ENCODE results near the gene SORCS2. TPM values are rescaled to one million over a fixed set of nuclear protein-coding genes. Genes with fewer than 3 reads are reported as not detected.

SORCS2 gene
- total and polyA plus RNA-seq, 2 of the 8 experiments (the other 6 are each of a cell fraction or from before 2014, with no cell fraction given), result 0.36 to 1.8 TPM

GRCh38 chr4:7638489-7638888 lies 446.2 kb downstream of the SORCS2 start:
- Histone ChIP-seq H2BK5ac (ENCODE audit: low read depth, low read length) (no peak overlapping the region), H3K23me2 (ENCODE audit: low read depth, low read length) (peaks cover 16% of the 10 kb centered on the region), H2BK12ac (ENCODE audit: low read depth, low read length) (no peak overlapping the region), H3K4me2 (ENCODE audit: insufficient read depth in 1 of 2, low read depth in 2 of 2, low read length in 2 of 2) (no peak overlapping the region), H3K79me1 (ENCODE audit: low read depth, low read length) (no peaks in the 10 kb centered on the region), H3K9ac (replicated peaks in 1 of 4; ENCODE audit: extremely low read depth in 1 of 4, low read depth in 3 of 4, low read length in 3 of 4) (no peak overlapping the region), H3K56ac (replicated peaks; ENCODE audit: insufficient read length, low read depth, low read length) (no peak overlapping the region), H4K5ac (ENCODE audit: insufficient read length, low read depth, low read length) (no peak overlapping the region), H2BK15ac (ENCODE audit: low read length) (no peak overlapping the region), H3K4me3 (ENCODE audit: extremely low read depth in 1 of 4, insufficient read depth in 2 of 4, low read depth in 3 of 4, low read length in 4 of 4) (no peak overlapping the region), H3K4me1 (replicated peaks in 1 of 4; ENCODE audit: control insufficient read depth in 3 of 4, insufficient read depth in 4 of 4, low read length in 3 of 4) (no peaks in the 10 kb centered on the region), H4K8ac (ENCODE audit: extremely low read depth, insufficient read depth, low read length) (no peak overlapping the region), H4K20me1 (replicated peaks in 1 of 2; ENCODE audit: control insufficient read depth in 1 of 2, insufficient read depth in 2 of 2, low read length in 2 of 2) (peaks cover 0 to 9% of the 10 kb centered on the region in 2 experiments), H3K14ac (ENCODE audit: insufficient read length) (no peak overlapping the region), H3K36me3 (ENCODE audit: control insufficient read depth in 2 of 4, insufficient read depth in 4 of 4, low read length in 3 of 4) (no peaks in the 10 kb centered on the region; a peak in 1 of 8 replicates), H3K27ac (ENCODE audit: low read depth, low read length) (no peak overlapping the region), H4K91ac (replicated peaks; ENCODE audit: insufficient read length, low read length) (no peak overlapping the region), H3K79me2 (ENCODE audit: control insufficient read depth in 1 of 2, insufficient read depth in 2 of 2, low read length in 2 of 2) (no peaks in the 10 kb centered on the region), H3K4ac (replicated peaks; ENCODE audit: insufficient read length, low read depth, low read length) (no peak overlapping the region), H2AFZ (ENCODE audit: low read length) (no peak overlapping the region), H3K23ac (ENCODE audit: insufficient read length) (no peak overlapping the region), H2BK120ac (replicated peaks; ENCODE audit: low read depth, low read length) (no peak overlapping the region), H3K9me3 (ENCODE audit: insufficient read depth in 2 of 2, low read depth in 1 of 2, low read length in 1 of 2) (0 out of 4 replicates have a peak, but pooled peaks cover 0 to 5% of the 10 kb centered on the region in 2 experiments), H2AK5ac (ENCODE audit: low read depth, low read length) (no peak overlapping the region), H2BK20ac (ENCODE audit: low read length) (no peak overlapping the region), H3K18ac (ENCODE audit: extremely low read depth, low read length) (no peak overlapping the region), H3K27me3 (replicated peaks in 1 of 4; ENCODE audit: control insufficient read depth in 3 of 4, extremely low read depth in 1 of 4, insufficient read depth in 3 of 4, low read length in 3 of 4) (no peaks in the 10 kb centered on the region)
- DNase-seq (ENCODE audit: low read depth in 1 of 2, low spot score in 2 of 2) (no peak), FAIRE-seq (no peak)
- ChIA-PET POLR2A (ENCODE audit: partially characterized antibody) (no interaction called here), CTCF (ENCODE audit: partially characterized antibody) (no interaction called here)
- 92% methylated on average over 12 of the region's 12 CpGs; no CpG with 5 or more reads in 1 of the 2 experiments for whole genome bisulfite sequencing, 2 experiments (ENCODE audit: extremely low coverage in 1 of 2, insufficient coverage in 1 of 2, insufficient read length in 1 of 2, insufficient replicate concordance in 2 of 2, low coverage in 1 of 2, low lambda C conversion rate in 2 of 2, missing lambda C conversion rate in 1 of 2)
- TF ChIP-seq SP4 (IDR thresholded peaks at IDR 0.05; ENCODE audit: low read length), result no peak
- TF ChIP-seq BRCA1 (IDR thresholded peaks at IDR 0.05; ENCODE audit: low read depth, low read length), result no peak
- TF ChIP-seq KDM1A (IDR thresholded peaks at IDR 0.05; ENCODE audit: borderline replicate concordance, low read length), result no peak
- no peak for TF ChIP-seq NRF1 (IDR thresholded peaks at IDR 0.05; ENCODE audit: low read depth, low read length)
- no peak for TF ChIP-seq JUN (IDR thresholded peaks at IDR 0.05; ENCODE audit: low read depth, low read length)
- TF ChIP-seq USF2 (IDR thresholded peaks at IDR 0.05; ENCODE audit: low read length), result no peak
